Measurements from ENCODE around the gene TOR1A.
"Not testable (repeated sequence)": the region's sequence is repeated elsewhere in the genome, so short reads cannot be mapped to it uniquely, and the experiment has no call there.

TOR1A gene

GRCh38 chr9:129809346-129809745, 14.6 kb downstream of the TOR1A start:
- no peak overlapping the region for H3K27ac ChIP-seq
- TF ChIP-seq, protein P1, sequence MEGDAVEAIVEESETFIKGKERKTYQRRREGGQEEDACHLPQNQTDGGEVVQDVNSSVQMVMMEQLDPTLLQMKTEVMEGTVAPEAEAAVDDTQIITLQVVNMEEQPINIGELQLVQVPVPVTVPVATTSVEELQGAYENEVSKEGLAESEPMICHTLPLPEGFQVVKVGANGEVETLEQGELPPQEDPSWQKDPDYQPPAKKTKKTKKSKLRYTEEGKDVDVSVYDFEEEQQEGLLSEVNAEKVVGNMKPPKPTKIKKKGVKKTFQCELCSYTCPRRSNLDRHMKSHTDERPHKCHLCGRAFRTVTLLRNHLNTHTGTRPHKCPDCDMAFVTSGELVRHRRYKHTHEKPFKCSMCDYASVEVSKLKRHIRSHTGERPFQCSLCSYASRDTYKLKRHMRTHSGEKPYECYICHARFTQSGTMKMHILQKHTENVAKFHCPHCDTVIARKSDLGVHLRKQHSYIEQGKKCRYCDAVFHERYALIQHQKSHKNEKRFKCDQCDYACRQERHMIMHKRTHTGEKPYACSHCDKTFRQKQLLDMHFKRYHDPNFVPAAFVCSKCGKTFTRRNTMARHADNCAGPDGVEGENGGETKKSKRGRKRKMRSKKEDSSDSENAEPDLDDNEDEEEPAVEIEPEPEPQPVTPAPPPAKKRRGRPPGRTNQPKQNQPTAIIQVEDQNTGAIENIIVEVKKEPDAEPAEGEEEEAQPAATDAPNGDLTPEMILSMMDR (conservative IDR thresholded peaks at IDR 0.05) = no peak
- no peak for TF ChIP-seq ZFX (IDR thresholded peaks at IDR 0.05)

GRCh38 chr9:129806061-129806460, 17.9 kb downstream of the TOR1A start:
- no peak overlapping the region for H3K27ac ChIP-seq
- no peak for TF ChIP-seq ZFX (IDR thresholded peaks at IDR 0.05)

- TF ChIP-seq, protein P1 (conservative IDR thresholded peaks at IDR 0.05) = no peak
- no peak for TF ChIP-seq ZFX (IDR thresholded peaks at IDR 0.05)
- peak overlapping the region; percentile 69 for H3K27ac ChIP-seq
These were observed 20.3 kb downstream of the TOR1A start for GRCh38 chr9:129803676-129804060.

DNA sequence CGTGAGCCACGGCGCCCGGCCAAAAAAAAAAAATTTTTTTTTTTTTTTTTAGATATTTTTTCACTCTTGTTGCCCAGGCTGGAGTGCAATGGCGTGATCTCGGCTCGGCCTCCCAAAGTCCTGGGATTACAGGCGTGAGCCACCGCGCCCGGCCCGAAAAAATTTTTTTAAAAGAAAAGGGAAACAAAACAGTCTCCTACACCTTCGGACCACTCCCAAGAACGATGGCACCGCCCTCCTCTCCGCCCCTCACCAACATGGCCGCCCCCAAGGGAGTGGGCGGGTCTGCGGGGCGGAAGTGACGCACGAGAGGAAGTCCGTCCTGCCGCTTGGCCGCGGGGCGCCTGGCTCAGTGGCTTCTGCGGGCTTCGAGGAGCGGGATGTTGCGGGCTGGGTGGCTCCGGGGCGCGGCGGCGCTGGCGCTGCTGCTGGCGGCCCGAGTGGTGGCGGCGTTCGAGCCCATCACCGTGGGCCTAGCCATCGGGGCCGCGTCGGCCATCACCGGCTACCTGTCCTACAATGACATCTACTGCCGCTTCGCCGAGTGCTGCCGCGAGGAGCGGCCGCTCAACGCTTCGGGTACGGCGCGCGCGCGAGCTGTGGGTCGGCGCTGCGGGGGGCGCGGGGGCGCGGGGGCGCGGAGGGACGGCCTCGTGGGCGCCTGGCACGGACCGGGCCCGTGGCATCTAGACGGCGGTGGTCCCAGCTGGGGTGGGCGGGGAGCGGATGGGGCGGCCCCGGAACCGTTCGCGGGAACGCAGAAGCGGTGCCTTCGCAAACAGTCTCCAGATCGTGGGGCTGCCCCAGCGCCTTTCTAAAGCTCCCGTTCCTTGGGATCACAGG, 20.9 kb downstream of the TOR1A start, which contains the start of gene TOR1B:
TSS of gene TOR1B (plus strand) at position 352 of the 843 bp plus-strand sequence. CDS start at position 381, 29 bp downstream.
- TF ChIP-seq, protein P1 (conservative IDR thresholded peaks at IDR 0.05) = no peak
- TF ChIP-seq ZFX (IDR thresholded peaks at IDR 0.05) = peak; percentile 53; the same call in 1 of the 2 replicates
- peak within 1 kb of the TSS; percentile 69 for H3K27ac ChIP-seq

GRCh38 chr9:129801504-129801903, 22.4 kb downstream of the TOR1A start:
- H3K27ac ChIP-seq = no peak overlapping the region
- TF ChIP-seq, protein P1 (conservative IDR thresholded peaks at IDR 0.05) = no peak
- no peak for TF ChIP-seq ZFX (IDR thresholded peaks at IDR 0.05)

- no peak for TF ChIP-seq ZFX (IDR thresholded peaks at IDR 0.05)
- TF ChIP-seq, protein P1 (conservative IDR thresholded peaks at IDR 0.05) = no peak
These were observed 25.0 kb downstream of the TOR1A start for GRCh38 chr9:129798973-129799372.

DNA sequence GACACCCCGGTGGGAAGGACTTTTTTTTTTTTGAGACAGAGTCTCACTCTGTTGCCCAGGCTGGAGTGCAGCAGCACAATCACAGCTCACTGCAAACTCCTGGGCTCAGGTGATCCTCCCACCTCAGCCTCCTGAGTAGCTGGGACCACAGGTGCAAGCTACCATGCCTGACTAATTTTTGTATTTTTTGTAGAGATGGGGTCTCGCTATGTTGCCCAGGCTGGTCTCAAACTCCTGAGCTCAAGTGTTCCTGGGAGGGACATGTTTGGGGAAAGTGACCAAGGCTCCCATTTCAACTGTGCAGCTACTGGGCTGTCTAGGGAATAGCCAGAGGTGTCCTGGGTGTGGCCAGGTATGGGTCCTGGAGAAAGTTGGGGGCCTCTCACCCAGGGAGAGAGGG, 27.9 kb downstream of the TOR1A start:
- not testable (repeated sequence) for H3K27ac ChIP-seq

More at GRCh38 chr9:129798973-129799372, 25.0 kb downstream of the TOR1A start:
- H3K27ac ChIP-seq = no peak overlapping the region

DNA sequence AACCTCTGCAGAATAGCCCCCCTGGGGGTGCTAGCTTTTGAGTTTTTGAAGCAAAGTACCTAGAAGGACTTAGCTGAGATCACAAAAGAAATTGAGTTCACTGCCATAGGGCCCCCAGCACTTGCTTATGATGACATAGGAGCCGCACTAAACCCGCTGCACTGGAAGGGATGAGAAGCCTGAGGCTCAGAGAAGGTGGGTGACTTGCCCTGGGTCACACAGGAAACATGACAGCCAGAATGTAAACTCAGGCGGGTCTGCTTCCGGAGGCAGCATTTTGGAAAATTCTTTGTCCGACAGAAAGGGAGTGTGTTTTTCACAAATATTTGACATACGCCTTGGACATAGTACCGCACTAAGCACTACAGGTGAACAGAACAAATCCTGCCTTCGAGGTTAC, 29.4 kb downstream of the TOR1A start:
- TF ChIP-seq, protein P1 (conservative IDR thresholded peaks at IDR 0.05) = no peak
- no peak for TF ChIP-seq ZFX (IDR thresholded peaks at IDR 0.05)
- H3K27ac ChIP-seq = no peak overlapping the region

Data from C4-2B (cell line).